ENCODE data around the gene FAM120A. TPM values are rescaled to one million over a fixed set of nuclear protein-coding genes. Genes with fewer than 3 reads are reported as not detected.

FAM120A gene
- total RNA-seq, 1 experiment from 2014 or later, result 115 TPM

GRCh38 chr9:93552923-93553322 is 101.4 kb downstream of the FAM120A start:
- DNase-seq (ENCODE audit: low spot score), result no peak

- no peak for DNase-seq (ENCODE audit: low spot score)
These were observed 103.9 kb downstream of the FAM120A start for GRCh38 chr9:93555370-93555769.

GRCh38 chr9:93557366-93558137 is 106.1 kb downstream of the FAM120A start:
- no peak for DNase-seq (ENCODE audit: low spot score)

GRCh38 chr9:93558503-93558902 is 107.0 kb downstream of the FAM120A start:
- no peak for DNase-seq (ENCODE audit: low spot score)

GRCh38 chr9:93560991-93561390 is 109.5 kb downstream of the FAM120A start:
- DNase-seq (ENCODE audit: low spot score), result no peak

- no peak for DNase-seq (ENCODE audit: low spot score)
These were observed 110.7 kb downstream of the FAM120A start for GRCh38 chr9:93562157-93562556.

GRCh38 chr9:93565089-93565488 is 113.6 kb downstream of the FAM120A start:
- DNase-seq (ENCODE audit: low spot score), result no peak

- DNase-seq (ENCODE audit: low spot score), result peak; percentile 96
These were observed 115.2 kb downstream of the FAM120A start for GRCh38 chr9:93566408-93567270.

GRCh38 chr9:93567271-93567959 is 115.9 kb downstream of the FAM120A start:
- no peak for DNase-seq (ENCODE audit: low spot score)

- no peak for DNase-seq (ENCODE audit: low spot score)
These were observed 116.7 kb downstream of the FAM120A start for GRCh38 chr9:93568169-93568568.

GRCh38 chr9:93569621-93570174 is 118.2 kb downstream of the FAM120A start:
- DNase-seq (ENCODE audit: low spot score), result no peak

GRCh38 chr9:93572221-93572620 is 120.7 kb downstream of the FAM120A start:
- DNase-seq (ENCODE audit: low spot score), result no peak

GRCh38 chr9:93572636-93573515 is 121.4 kb downstream of the FAM120A start:
- no peak for DNase-seq (ENCODE audit: low spot score)

- DNase-seq (ENCODE audit: low spot score), result no peak
These were observed 122.0 kb downstream of the FAM120A start for GRCh38 chr9:93573516-93573828.

- DNase-seq (ENCODE audit: low spot score), result no peak
These were observed 122.8 kb downstream of the FAM120A start for GRCh38 chr9:93574091-93574899.

- DNase-seq (ENCODE audit: low spot score), result no peak
These were observed 123.7 kb downstream of the FAM120A start for GRCh38 chr9:93574900-93575795.

- peak; percentile 41 for DNase-seq (ENCODE audit: low spot score)
These were observed 124.3 kb downstream of the FAM120A start for GRCh38 chr9:93575796-93576257.

GRCh38 chr9:93576258-93577077 is 125.0 kb downstream of the FAM120A start, which contains the start of gene PHF2:
PHF2 (plus strand) TSS chr9:93576584; CDS start chr9:93576774, 190 bp downstream.
- peak; percentile 9 for DNase-seq (ENCODE audit: low spot score)
